Right cardiac atrium (tissue), 5 donors: Measurements from ENCODE around the gene IQCC. TPM values are rescaled to one million over a fixed set of nuclear protein-coding genes. Genes with fewer than 3 reads are reported as not detected.

Experiments used
- ATAC-seq, 2 donors: fragments of 200-7000 bp; cut with Tn5 transposase; one replicate each; pipeline versions ENCODE4 v1.8.0 to v1.9.1; 2020; ENCODE audit warnings: moderate library complexity in 2 of 2, mild to moderate bottlenecking in 1 of 2
- DNase-seq, 3 donors: peaks; one replicate each; pipeline ENCODE4 v3.0.0-alpha.2; 2020
- H3K27ac ChIP-seq: one replicate; pipeline ENCODE4 v1.5.1; 2013; ENCODE audit warnings: mild to moderate bottlenecking, low read length, control low read depth, moderate library complexity
- H3K27me3 ChIP-seq: one replicate; pipeline ENCODE4 v1.6.1; 2013; ENCODE audit not compliant: control insufficient read depth, insufficient read depth
- H3K4me1 ChIP-seq: one replicate; pipeline ENCODE4 v1.6.1; 2013; ENCODE audit warnings: low read length; ENCODE audit not compliant: control insufficient read depth, insufficient read depth
- H3K4me3 ChIP-seq: one replicate; pipeline ENCODE4 v1.5.1; 2013; ENCODE audit warnings: low read length, control low read depth
- H3K9me3 ChIP-seq: one replicate; pipeline ENCODE4 v1.6.1; 2013; ENCODE audit warnings: low read length; ENCODE audit not compliant: control insufficient read depth
- WGBS: extraction: QIAGEN DNeasy Blood & Tissue Kit; methylation state at CpG from one replicate; pipeline ENCODE4 v1.1.7; 2013; 5-methylcytosine and 5-hydroxymethylcytosine counted together
- intact Hi-C, 4 donors: fragments of 100-400 bp; cut with DNase I; formaldehyde crosslinking; loops; one replicate each; pipeline versions ENCODE4 v1.11.0 to v1.14.0; 2022 to 2023
- polyA plus RNA-seq: library from polyadenylated mRNA; stranded (reverse); fragments of 200-250 nt; gene quantifications from one replicate; pipeline ENCODE4 v1.2.3, GENCODE V29; 2013
- total RNA-seq, 4 donors: library from RNA; stranded (reverse); fragmentation: NEBNext Ultra II Directional; extraction: Animal tissue kit (Norgen Biotek cat#: 25700); gene quantifications; one replicate each; pipeline ENCODE4 v1.2.1, GENCODE V29; 2021
- donor health status: healthy with polysubstance abuse.
- donor health status: DM: no; HTN: yes; CAD: no.
- donor health status: DM: no; HTN: no; CAD: no.
- donor health status: DM: no; HTN: yes; CAD: no; lungs with severe emphysema.
- donor health status: DM: yes; HTN: yes; CAD: no.

Gene IQCC
- total and polyA plus RNA-seq, 5 donors = 0.81 to 1.5 (median 1.5) TPM

- no peak overlapping the region for H3K4me3 ChIP-seq
- intact Hi-C loops = loop anchor here in 1 of 4 donors (5.0 kb wide), 1 partner anchor 89 kb away; no protein-coding TSS in a partner anchor
- H3K9me3 ChIP-seq = no peaks in the 10 kb centered on the region
- WGBS = 78% methylated on average over 3 of the region's 3 CpGs
- H3K27me3 ChIP-seq = no peaks in the 10 kb centered on the region
- H3K27ac ChIP-seq = no peak overlapping the region
- no peak for DNase-seq
- ATAC-seq = no peak
- H3K4me1 ChIP-seq = no peaks in the 10 kb centered on the region
Observed at GRCh38 chr1:32228771-32229170, 23.3 kb downstream of the IQCC start.

- intact Hi-C loops = no loop called here
- Histone ChIP-seq H3K27me3 (no peaks in the 10 kb centered on the region), H3K4me1 (no peaks in the 10 kb centered on the region), H3K9me3 (no peaks in the 10 kb centered on the region), H3K4me3 (no peak overlapping the region), H3K27ac (no peak overlapping the region)
- ATAC-seq = no peak
- DNase-seq = peak in 1 of 3 donors; percentile 10
- WGBS = 79% methylated on average over 5 of the region's 5 CpGs
Observed at GRCh38 chr1:32231843-32232432, 26.5 kb downstream of the IQCC start.

GRCh38 chr1:32232558-32233304, 27.3 kb downstream of the IQCC start:
- Histone ChIP-seq H3K9me3 (no peaks in the 10 kb centered on the region), H3K4me3 (no peak overlapping the region), H3K27me3 (no peaks in the 10 kb centered on the region), H3K27ac (no peak overlapping the region), H3K4me1 (no peaks in the 10 kb centered on the region)
- ATAC-seq (no peak), DNase-seq (peak in 1 of 3 donors; percentile 11)
- 86% methylated on average over 8 of the region's 8 CpGs for whole genome bisulfite sequencing
- intact Hi-C loops = no loop called here

GRCh38 chr1:32234792-32235191, 29.3 kb downstream of the IQCC start:
- ATAC-seq = peak in 1 of 2 donors; percentile 4

GRCh38 chr1:32239337-32239736, 33.9 kb downstream of the IQCC start:
- intact Hi-C loops = no loop called here
- H3K27ac ChIP-seq = no peak overlapping the region
- H3K27me3 ChIP-seq = no peaks in the 10 kb centered on the region
- ATAC-seq (no peak), DNase-seq (no peak)
- WGBS = 61% methylated on average over 4 of the region's 4 CpGs
- H3K4me3 ChIP-seq = no peak overlapping the region
- no peaks in the 10 kb centered on the region for H3K4me1 ChIP-seq
- H3K9me3 ChIP-seq = no peaks in the 10 kb centered on the region

More at GRCh38 chr1:32234792-32235191, 29.3 kb downstream of the IQCC start:
- Histone ChIP-seq H3K27me3 (no peaks in the 10 kb centered on the region), H3K4me3 (no peak overlapping the region), H3K4me1 (no peaks in the 10 kb centered on the region), H3K9me3 (no peaks in the 10 kb centered on the region), H3K27ac (no peak overlapping the region)
- peak in 1 of 3 donors; percentile 18 for DNase-seq
- 83% methylated on average over 7 of the region's 7 CpGs for WGBS
- intact Hi-C loops = no loop called here

GRCh38 chr1:32239790-32240139, 34.3 kb downstream of the IQCC start:
- WGBS = 60% methylated on average over 20 of the region's 20 CpGs
- Histone ChIP-seq H3K9me3 (no peaks in the 10 kb centered on the region), H3K4me1 (no peaks in the 10 kb centered on the region), H3K27ac (no peak overlapping the region), H3K4me3 (peak overlapping the region; percentile 63), H3K27me3 (no peaks in the 10 kb centered on the region)
- ATAC-seq (no peak), DNase-seq (peak in 2 of 3 donors; percentile 59 to 61)
- intact Hi-C loops = loop anchor here in 1 of 4 donors (10.0 kb wide), 1 partner anchor 55 kb away; the partner anchor contains the start of gene HDAC1

GRCh38 chr1:32240140-32240951, 34.9 kb downstream of the IQCC start:
- DNase-seq = peak; percentile 73 to 90 (median 88)
- 3% methylated on average over 62 of the region's 62 CpGs for WGBS
- ATAC-seq = peak; percentile 86 to 90
- H3K9me3 ChIP-seq = no peaks in the 10 kb centered on the region
- H3K4me3 ChIP-seq = peak overlapping the region; percentile 63
- H3K27ac ChIP-seq = peak overlapping the region; percentile 28
- no peaks in the 10 kb centered on the region for H3K27me3 ChIP-seq
- intact Hi-C loops = loop anchor here in 1 of 4 donors (10.0 kb wide), 1 partner anchor 54 kb away; the partner anchor contains the start of gene HDAC1
- no peaks in the 10 kb centered on the region for H3K4me1 ChIP-seq

- DNase-seq (peak; percentile 61 to 87 (median 82)), ATAC-seq (peak; percentile 76 to 77)
- 1% methylated on average over 55 of the region's 55 CpGs for WGBS
- intact Hi-C loops = loop anchor here in 1 of 4 donors (10.0 kb wide), 1 partner anchor 54 kb away; the partner anchor contains the start of gene HDAC1
- H3K4me3 ChIP-seq = peak overlapping the region; percentile 63
- H3K27ac ChIP-seq = peak overlapping the region; percentile 53
- no peaks in the 10 kb centered on the region for H3K4me1 ChIP-seq
- H3K27me3 ChIP-seq = no peaks in the 10 kb centered on the region
- H3K9me3 ChIP-seq = no peaks in the 10 kb centered on the region
Observed at GRCh38 chr1:32241001-32241763, 35.7 kb downstream of the IQCC start.

GRCh38 chr1:32242341-32242851, 36.9 kb downstream of the IQCC start:
- intact Hi-C loops = loop anchor here in 1 of 4 donors (10.0 kb wide), 1 partner anchor 52 kb away; the partner anchor contains the start of gene HDAC1
- 26% methylated on average over 7 of the region's 7 CpGs for WGBS
- ATAC-seq (peak in 1 of 2 donors; percentile 25), DNase-seq (peak; percentile 39 to 80 (median 77))
- H3K27ac ChIP-seq = no peak overlapping the region
- no peaks in the 10 kb centered on the region for H3K9me3 ChIP-seq
- H3K27me3 ChIP-seq = no peaks in the 10 kb centered on the region
- H3K4me1 ChIP-seq = peaks cover 4% of the 10 kb centered on the region
- H3K4me3 ChIP-seq = peak overlapping the region; percentile 17

GRCh38 chr1:32246888-32247273, 41.4 kb downstream of the IQCC start, which contains the start of gene FAM167B:
Gene FAM167B (plus strand): TSS chr1:32247222. CDS start chr1:32247422, 200 bp downstream.
- DNase-seq = peak; percentile 60 to 81 (median 73)
- H3K9me3 ChIP-seq = no peaks in the 10 kb centered on the region
- intact Hi-C loops = loop anchor here in 1 of 4 donors (10.0 kb wide), 1 partner anchor 48 kb away; the partner anchor contains the start of gene HDAC1
- WGBS = 40% methylated on average over 3 of the region's 3 CpGs
- peak; percentile 77 to 82 for ATAC-seq
- H3K27me3 ChIP-seq = no peaks in the 10 kb centered on the region
- H3K4me1 ChIP-seq = peaks cover 4% of the 10 kb centered on the region
- H3K4me3 ChIP-seq = no peak within 1 kb of the TSS
- H3K27ac ChIP-seq = peak within 1 kb of the TSS; percentile 80
